ENCODE results near the gene HPRT1.

HPRT1 gene

DNA sequence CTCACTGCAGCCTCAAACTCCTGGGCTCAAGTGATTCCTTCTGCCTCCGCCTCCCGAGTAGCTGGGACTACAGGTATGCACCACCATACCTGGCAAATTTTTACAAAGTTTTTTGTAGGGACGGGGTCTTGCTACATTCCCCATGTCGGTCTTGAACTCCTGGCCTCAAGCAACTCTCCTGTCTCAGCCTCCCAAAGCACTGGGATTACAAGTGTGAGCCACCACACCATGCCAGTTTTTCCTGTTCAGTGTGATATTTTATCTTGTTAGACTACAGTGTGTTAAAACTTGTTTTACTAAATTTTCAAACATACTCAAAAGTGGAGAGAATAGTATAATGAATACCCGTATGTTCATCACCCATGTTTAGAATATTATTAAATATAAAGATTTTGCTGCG lies 12.1 kb downstream of the HPRT1 start:
- in situ Hi-C loops (cut with MboI; ENCODE audit: low sequenced_read_pairs): no loop called here

DNA sequence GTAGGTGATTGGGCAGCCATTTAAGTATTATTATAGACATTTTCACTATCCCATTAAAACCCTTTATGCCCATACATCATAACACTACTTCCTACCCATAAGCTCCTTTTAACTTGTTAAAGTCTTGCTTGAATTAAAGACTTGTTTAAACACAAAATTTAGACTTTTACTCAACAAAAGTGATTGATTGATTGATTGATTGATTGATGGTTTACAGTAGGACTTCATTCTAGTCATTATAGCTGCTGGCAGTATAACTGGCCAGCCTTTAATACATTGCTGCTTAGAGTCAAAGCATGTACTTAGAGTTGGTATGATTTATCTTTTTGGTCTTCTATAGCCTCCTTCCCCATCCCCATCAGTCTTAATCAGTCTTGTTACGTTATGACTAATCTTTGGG lies 16.3 kb downstream of the HPRT1 start:
- in situ Hi-C loops (cut with MboI; ENCODE audit: low sequenced_read_pairs): no loop called here

DNA sequence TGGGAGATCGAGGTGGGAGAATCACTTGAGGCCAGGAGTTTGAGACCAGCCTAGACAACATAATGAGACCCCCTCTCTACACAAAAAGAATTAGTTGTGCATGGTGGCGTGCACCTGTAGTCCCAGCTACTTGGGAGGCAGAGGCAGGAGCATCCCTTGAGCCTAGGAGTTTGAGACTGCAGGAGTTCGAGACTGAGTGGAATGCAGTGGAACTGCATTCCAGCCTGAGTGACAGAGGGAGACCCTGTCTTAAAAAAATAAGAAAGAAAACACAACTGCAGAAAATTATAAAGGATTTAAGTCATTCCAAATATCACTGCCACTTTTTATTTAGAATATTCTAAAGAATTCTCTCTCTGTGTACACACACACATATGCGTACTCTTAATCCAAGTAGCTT lies 18.4 kb downstream of the HPRT1 start:
- in situ Hi-C loops (cut with MboI; ENCODE audit: low sequenced_read_pairs): no loop called here

DNA sequence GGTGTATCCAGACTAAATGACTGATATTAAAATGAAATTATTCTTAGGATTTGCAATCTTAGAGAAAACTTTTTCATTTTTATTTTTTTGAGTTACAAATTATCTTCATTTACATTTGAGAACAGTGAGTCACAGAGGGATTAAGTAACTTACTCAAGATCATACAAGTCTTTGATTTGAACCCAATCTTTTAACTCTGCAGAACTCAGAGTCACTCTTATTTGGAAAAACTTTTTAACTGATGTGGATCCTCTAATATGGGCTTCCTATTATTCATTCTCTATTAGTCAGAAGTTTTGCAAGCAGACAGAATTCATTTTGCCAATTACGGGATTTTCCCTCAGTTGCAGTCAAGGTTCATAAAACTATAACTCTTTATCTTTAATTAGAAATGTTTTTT lies 20.1 kb downstream of the HPRT1 start:
- in situ Hi-C loops (cut with MboI; ENCODE audit: low sequenced_read_pairs): no loop called here

DNA sequence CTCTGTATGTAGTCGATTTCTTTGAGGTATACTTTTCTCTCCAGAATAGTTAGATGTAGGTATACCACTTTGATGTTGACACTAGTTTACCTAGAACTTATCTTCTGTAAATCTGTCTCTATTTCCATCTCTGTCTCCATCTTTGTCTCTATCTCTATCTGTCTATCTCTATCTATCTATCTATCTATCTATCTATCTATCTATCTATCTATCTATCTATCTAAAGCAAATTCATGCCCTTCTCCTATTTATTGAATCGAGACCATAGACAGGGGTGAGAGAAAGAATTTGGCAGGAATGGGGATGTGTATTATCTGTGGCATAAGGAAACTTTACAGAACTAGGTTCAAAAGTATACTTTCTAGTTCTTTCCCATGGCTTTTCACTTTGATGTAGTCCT lies 21.4 kb downstream of the HPRT1 start:
- in situ Hi-C loops (cut with MboI; ENCODE audit: low sequenced_read_pairs): no loop called here

DNA sequence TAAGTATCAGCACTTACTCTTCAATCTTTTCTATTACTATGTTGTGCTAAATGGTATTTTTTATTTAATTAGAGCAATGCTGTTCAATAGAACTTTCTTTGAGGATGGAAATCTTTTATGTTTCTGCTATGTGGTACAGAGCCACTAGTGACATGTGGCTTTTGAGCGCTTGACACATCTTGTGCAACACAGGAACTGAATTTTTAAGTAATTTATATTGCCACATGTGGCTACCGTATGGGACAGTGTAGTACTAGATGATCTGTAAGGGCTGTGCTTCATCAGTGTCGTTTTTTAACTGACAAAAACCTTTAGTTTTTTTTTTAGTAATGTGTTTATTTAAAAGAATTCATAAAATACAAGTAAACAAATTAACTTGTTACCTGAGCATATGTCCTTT lies 22.4 kb downstream of the HPRT1 start:
- in situ Hi-C loops (cut with MboI; ENCODE audit: low sequenced_read_pairs): no loop called here

DNA sequence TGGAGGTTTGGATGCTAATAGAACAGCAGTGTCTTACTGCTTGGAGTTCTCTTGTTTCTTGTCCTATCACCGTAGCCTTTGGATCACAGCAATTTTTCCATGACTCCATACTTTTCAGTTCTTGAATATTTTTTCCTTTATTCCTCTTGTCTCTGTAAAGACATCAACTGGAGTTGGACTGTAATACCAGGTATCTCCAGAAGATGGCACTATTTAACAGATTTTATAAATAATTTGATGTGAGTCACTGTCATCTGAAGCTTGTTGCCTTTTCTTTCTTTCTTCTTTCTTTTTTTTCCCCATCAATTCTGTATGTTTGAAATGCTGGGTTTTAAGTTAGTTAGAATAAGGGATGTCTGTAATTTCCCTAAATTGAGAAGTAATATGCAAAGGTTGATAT lies 24.1 kb downstream of the HPRT1 start:
- in situ Hi-C loops (cut with MboI; ENCODE audit: low sequenced_read_pairs): no loop called here

DNA sequence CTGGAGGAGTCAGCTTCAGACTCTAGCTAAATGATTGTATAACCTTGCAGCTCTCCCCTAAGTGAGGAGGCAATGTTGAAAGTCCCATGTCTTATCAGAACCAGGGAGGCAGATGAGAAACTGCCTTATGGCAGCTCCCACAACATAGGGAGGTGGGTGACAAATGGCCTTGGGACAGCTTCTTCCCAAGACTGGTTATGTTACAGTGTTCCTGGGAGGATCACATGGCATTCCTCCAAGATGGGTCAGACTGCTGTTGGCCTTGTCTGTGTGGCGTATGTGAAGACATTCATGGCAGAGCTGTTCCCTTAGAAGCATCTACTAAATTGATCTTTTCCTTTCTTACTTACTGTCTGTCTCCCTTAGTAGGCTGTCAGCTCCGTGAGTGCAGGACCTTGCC lies 42.0 kb downstream of the HPRT1 start:
- in situ Hi-C loops (cut with MboI; ENCODE audit: low sequenced_read_pairs): loop anchor here (25.0 kb wide), 1 partner anchor 260 kb away; no protein-coding TSS in a partner anchor

DNA sequence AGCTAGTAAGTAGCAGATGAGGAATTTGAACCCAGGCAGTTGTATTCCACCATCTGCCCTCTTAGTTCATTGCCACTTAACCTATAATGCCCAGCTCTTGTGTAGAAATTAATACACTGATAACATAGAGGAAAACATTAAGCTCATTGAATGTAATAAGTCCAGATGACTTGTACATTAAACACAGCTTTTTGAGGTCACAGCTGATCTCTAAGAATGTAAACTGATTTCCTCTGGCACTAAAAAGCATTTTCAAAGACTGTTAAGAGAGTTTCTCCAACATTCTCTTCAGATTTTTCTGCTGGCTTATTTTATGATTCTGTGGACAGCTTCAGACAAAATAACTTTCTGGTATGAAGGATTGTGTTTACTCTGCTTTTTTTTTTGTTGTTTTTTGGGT lies 42.7 kb downstream of the HPRT1 start:
- in situ Hi-C loops (cut with MboI; ENCODE audit: low sequenced_read_pairs): loop anchor here (25.0 kb wide), 1 partner anchor 260 kb away; no protein-coding TSS in a partner anchor

DNA sequence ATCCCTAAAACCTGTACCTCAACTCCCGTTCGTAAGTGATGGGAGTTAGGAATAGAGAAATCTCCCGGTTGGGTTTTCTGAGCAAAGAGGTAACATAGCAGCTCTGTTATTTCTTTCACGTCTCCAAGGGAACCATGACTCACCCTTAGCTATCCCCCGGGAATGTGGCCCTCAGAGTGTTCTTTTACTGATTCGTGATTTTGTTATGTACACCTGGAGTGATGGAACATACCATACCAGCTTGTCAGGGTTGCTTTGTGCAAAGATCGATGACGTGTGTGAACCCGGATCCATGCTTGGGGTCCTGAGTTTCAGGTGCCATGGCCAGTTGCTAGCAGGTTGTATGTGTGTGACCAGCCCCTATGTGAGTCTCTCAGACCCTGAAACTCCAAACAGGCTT lies 52.6 kb downstream of the HPRT1 start:
- in situ Hi-C loops (cut with MboI; ENCODE audit: low sequenced_read_pairs): loop anchor here (25.0 kb wide), 1 partner anchor 250 kb away; no protein-coding TSS in a partner anchor

DNA sequence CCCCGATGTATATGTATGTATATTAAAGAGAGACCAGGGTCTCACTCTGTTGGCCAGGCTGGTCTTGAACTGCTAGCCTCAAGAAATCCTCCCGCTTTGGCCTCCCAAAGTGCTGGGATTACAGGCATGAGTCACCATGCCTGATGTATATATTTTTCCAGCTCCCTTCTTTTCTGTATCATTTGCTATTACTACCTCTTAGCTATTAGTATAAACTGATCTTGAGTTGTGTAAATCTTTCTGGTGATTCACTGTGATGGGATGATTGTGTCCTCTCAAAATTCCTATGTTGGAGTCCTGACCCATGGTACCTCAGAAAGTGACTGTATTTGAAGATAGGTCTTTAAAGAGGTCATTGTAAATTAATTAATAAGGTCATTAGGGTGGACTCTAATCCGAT lies 53.1 kb downstream of the HPRT1 start:
- in situ Hi-C loops (cut with MboI; ENCODE audit: low sequenced_read_pairs): loop anchor here (25.0 kb wide), 1 partner anchor 249 kb away; no protein-coding TSS in a partner anchor

DNA sequence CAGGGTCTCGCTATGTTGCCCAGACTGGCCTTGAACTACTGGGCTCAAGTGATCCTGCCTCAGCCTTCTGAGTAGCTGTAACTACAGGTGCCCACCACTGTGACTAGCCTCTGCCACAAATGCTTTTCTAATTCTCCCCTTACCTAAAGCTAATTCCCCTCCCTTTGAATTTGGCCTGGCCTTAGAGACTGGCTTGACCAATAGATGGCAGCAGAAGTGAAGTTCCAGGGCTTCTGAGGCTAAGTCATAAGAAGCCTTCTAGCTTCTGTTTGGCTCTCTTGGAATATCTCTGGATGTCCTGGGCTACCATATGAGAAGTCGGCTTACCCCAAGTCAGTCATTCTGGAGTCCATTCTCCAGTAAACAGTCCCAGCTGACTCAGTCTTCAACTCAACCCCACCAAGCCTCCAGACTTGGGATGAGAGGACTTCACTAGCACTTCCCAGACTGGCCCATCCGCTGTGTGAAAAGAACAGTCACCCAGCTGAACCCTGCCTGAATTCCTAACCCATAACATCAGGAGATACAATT lies 61.0 kb downstream of the HPRT1 start:
- in situ Hi-C loops (cut with MboI; ENCODE audit: low sequenced_read_pairs): loop anchor here (25.0 kb wide), 1 partner anchor 241 kb away; no protein-coding TSS in a partner anchor

DNA sequence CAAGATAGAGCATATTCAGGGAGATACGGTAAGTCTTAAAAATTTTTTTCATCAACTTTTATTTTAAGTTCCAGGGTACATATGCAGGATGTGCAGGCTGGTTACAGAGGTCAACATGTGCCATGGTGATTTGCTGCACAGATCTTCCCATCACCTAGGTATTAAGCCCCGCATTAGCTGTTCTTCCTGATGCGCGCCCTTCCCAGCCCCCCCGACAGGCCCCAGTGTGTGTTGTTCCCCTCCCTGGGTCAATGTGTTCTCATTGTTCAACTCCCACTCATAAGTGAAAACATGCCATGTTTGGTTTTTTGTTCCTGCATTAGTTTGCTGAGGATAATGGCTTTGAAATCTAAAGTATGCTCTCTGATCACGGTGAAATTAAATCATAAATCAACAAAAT lies 64.2 kb downstream of the HPRT1 start:
- in situ Hi-C loops (cut with MboI; ENCODE audit: low sequenced_read_pairs): loop anchor here (25.0 kb wide), 1 partner anchor 238 kb away; no protein-coding TSS in a partner anchor

DNA sequence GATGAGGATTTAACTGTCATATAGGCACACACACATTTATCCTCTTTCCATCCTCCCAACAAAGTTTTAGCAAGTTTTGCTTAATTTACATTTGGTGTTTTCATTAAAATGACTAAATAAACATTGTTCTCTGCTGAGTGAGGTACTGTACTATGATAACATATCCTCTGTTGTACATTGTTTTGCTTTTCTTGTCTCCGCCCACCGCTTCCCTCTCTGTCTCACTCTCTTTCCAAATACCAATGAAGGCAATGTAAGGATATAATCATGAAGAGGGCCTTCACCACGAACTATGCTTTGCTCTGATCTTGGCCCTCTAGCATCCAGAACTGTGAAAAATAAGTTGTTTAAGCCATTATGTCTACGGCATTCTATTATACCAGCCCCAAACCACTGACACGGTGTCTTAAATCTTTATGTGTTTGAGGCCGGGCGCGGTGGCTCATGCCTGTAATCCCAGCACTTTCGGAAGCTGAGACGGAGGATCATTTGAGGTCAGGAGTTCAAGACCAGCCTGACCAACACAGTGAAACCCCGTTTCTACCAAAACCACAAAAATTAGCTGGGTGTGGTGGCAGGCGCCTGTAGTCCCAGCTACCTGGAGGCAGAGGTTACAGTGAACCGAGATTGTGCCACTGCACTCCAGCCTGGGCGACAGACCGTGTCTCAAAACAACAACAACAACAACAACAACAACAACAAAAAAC lies 65.3 kb downstream of the HPRT1 start:
- in situ Hi-C loops (cut with MboI; ENCODE audit: low sequenced_read_pairs): no loop called here

DNA sequence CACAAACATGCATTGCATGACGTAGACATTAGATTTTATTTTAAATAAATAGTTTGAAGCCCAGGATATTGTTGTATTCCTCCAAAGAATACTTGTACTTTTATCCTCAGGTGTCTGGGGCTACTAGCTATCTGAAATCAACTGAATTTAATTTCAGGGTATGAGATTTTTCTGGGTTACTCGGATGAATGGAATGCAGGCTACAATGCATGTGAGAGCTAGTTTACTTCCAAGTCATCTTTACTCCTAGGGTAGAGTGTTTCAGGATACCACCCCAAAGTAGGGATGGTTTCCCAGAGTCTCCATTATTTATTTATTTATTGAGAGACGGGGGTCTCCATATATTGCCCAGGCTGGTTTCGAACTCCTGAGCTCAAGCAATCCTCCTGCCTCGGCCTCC lies 66.4 kb downstream of the HPRT1 start:
- in situ Hi-C loops (cut with MboI; ENCODE audit: low sequenced_read_pairs): no loop called here

DNA sequence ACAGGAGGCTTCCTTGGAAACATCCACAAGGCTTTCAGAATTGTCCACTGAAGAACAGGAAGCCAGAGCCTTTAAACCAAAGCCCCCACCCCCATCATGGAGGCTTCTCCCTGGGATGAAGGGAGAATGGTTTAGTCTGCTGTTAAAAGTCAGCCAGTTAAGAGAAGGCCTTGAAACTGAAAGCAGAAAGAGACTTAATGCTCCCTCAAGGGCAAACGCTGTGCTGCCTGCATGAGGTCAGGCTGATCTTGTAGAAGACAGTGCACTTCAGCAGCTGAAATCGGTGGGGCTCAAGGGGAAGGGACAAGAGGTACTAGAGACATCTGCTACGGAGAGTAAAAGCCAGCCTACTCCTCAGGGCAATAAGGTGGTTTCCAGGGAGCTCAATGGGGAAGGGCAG lies 69.0 kb downstream of the HPRT1 start:
- in situ Hi-C loops (cut with MboI; ENCODE audit: low sequenced_read_pairs): no loop called here

DNA sequence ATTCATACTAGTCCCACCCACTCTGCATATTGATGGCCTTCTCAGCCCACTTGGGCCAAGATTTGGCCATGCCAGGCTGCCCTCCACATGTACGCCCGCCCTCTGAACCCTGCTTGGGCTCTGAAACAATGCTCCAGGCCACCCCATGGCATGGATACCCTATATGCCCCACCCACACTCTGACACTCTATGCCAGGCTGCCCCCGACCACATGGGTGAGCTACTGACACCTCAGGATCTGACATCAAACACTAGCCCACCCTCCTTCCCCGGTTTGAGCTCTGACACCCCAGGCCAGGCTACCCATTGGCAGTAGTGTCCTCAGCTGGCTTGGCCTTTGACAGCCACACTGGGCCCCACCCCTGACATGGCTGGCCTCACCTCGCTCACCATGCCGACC lies 69.5 kb downstream of the HPRT1 start:
- in situ Hi-C loops (cut with MboI; ENCODE audit: low sequenced_read_pairs): no loop called here

DNA sequence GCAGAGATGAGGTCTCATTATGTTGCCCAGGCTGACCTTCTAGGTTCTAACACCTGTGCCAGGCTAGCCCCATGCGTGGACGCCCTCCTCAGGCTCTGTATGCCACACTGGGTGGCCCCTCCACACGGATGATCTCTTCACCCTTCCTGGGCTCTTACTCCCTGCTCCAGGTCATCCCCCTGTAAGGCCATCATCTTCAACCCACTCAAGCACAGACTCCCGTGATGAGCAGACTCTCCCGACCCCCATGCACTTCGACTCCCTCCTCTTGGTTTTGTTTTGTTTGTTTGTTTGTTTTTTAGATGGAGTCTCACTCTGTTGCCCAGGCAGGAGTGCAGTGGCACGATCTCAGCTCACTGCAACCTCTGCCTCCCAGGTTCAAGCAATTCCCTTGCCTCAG lies 70.9 kb downstream of the HPRT1 start:
- in situ Hi-C loops (cut with MboI; ENCODE audit: low sequenced_read_pairs): no loop called here

DNA sequence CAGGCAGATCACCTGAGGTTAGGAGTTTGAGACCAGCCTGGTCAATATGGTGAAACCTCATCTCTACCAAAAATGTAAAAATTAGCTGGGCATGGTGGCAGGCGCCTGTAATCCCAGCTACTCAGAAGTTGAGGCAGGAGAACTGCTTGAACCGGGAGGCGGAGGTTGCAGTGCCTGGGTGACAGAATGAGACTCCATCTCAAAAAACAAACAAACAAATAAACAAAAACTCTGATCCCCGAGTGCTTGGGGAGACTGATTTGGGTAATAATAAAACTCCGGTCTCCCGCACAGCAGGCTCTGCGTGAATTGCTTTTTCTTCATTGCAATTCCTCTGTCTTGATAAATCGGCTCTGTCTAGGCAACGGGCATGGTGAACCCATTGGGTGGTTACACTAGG lies 73.4 kb downstream of the HPRT1 start:
- in situ Hi-C loops (cut with MboI; ENCODE audit: low sequenced_read_pairs): no loop called here

DNA sequence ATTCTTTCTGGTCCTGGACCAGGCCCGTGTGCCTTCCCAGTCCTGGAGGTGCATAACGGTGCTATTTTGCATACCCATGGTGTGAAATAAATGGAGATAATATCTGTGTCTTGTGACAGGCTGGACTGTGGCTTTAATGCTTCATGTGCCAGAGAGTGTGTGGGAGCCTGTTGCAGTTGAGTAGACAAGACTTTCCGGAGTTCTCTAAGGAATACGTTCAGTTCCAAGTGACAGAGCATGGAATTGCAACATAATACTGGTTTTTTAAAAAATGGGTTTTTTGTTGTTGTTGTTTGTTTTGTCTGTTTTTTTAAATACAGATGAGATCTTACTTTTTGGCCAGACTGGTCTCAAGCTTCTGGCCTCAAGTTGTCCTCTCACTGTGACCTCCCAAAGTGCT lies 74.0 kb downstream of the HPRT1 start:
- in situ Hi-C loops (cut with MboI; ENCODE audit: low sequenced_read_pairs): no loop called here

DNA sequence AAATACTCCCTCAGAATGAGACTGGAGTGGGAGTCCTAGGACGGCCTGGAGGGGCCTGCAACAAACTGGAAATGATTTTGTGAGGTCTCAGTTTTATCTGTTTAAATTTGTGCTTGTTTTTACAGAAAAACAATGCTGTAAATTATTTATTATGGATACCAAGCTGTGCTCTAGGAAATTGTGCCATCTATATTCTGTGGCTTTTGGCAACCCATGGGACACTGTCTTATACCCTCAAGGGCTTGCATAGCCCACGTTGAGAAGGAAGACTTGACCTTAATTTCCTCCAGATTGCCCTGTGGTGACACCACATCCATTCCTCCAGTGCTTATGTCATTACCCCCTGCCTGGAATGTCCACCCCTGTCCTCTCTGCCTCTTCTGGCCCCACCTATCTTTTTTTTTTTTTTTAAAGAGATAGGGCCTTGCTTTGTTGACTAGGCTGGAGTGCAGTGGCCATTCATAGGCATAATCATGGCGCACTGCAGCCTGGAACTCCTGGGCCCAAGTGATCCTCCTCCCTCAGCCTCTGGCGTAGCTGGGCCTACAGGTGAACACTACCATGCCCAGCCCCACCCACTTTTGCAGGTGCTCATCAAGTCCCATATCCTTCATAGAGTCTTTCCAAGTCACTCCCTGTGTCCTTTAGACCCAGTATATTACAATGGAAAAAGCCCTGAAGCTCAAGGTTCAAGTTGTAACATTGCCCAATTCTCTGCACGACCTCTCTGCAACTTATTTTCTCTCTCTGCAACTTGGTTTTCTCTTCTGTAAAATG lies 77.4 kb downstream of the HPRT1 start:
- in situ Hi-C loops (cut with MboI; ENCODE audit: low sequenced_read_pairs): no loop called here

DNA sequence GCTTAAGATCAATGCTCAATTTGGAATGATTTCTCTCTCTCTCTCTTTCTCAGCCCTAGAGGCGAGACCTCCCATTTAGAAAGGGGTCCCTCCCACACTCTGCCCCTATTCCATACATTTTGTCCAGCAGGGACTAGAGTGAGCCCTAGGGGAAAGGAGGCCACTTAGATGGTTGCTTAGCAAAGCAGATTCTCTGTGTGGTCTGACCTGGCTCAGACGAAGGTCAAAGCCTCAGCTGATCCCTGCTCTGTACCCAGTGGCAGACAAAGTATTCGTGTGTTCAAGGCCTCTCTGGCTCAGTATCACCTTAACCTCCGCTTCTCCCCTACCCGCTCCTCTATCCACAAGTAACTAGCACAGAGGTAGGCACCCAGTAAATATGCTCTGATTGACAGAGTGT lies 78.4 kb downstream of the HPRT1 start:
- in situ Hi-C loops (cut with MboI; ENCODE audit: low sequenced_read_pairs): no loop called here

Data from HL-60/S4 treated with retinoic acid at 250 ng/mL for 4 days and 3 days (cell line).